H1 (cell line): Measurements from ENCODE around the gene NRN1L. TPM values are rescaled to one million over a fixed set of nuclear protein-coding genes. Genes with fewer than 3 reads are reported as not detected.

ENCODE experiments used
- CTCF ChIA-PET: fragments of 300-600 bp; sonication (Branson Sonifier 250); formaldehyde crosslinking; loops from one replicate; lab custom pipeline; 2021; ENCODE audit not compliant: partially characterized antibody; lab: Charles Lee
- POLR2A ChIA-PET: fragments of 300-600 bp; sonication (Branson Sonifier 250); formaldehyde crosslinking; loops from one replicate; lab custom pipeline; 2021; ENCODE audit warnings: inconsistent platforms; ENCODE audit not compliant: partially characterized antibody; lab: Charles Lee
- DNase-seq, 2 experiments: peaks; one replicate each; pipeline versions ENCODE4 v3.0.0 to v3.0.0-alpha.2; 2010 to 2022; ENCODE audit warnings: low spot score in 2 of 2, low read depth in 1 of 2, mixed read lengths in 1 of 2
- FAIRE-seq: peaks from 2 replicates; lab custom pipeline; 2011; peaks lifted over from hg19 to GRCh38; lab: Jason Lieb, UNC
- H2AFZ ChIP-seq: 2 replicates; pipeline ENCODE4 v1.8.1; 2012; ENCODE audit warnings: low read length, inconsistent platforms
- H2AK5ac ChIP-seq: 2 replicates; pipeline ENCODE4 v1.6.1; 2013; ENCODE audit warnings: low read depth, low read length
- H2BK120ac ChIP-seq: replicated peaks from 2 replicates; pipeline ENCODE3; 2013; ENCODE audit warnings: low read depth, low read length, inconsistent platforms
- H2BK12ac ChIP-seq: 2 replicates; pipeline ENCODE4 v1.6.1; 2013; ENCODE audit warnings: low read depth, low read length
- H2BK15ac ChIP-seq: 2 replicates; pipeline ENCODE4 v1.6.1; 2013; ENCODE audit warnings: low read length
- H2BK20ac ChIP-seq: 2 replicates; pipeline ENCODE4 v1.6.1; 2013; ENCODE audit warnings: low read length
- H2BK5ac ChIP-seq: 2 replicates; pipeline ENCODE4 v1.6.1; 2013; ENCODE audit warnings: low read depth, low read length
- H3K14ac ChIP-seq: 2 replicates; pipeline ENCODE4 v1.6.1; 2013; ENCODE audit warnings: inconsistent platforms; ENCODE audit not compliant: insufficient read length
- H3K18ac ChIP-seq: 2 replicates; pipeline ENCODE4 v1.6.1; 2013; ENCODE audit warnings: low read length; ENCODE audit errors: extremely low read depth
- H3K23ac ChIP-seq: 2 replicates; pipeline ENCODE4 v1.6.1; 2013; ENCODE audit warnings: inconsistent platforms; ENCODE audit not compliant: insufficient read length
- H3K23me2 ChIP-seq: 2 replicates; pipeline ENCODE4 v1.6.1; 2013; ENCODE audit warnings: low read depth, low read length
- H3K27ac ChIP-seq: 2 replicates; pipeline ENCODE4 v1.6.1; 2011; ENCODE audit warnings: low read depth, low read length, inconsistent platforms
- H3K27me3 ChIP-seq, 4 experiments: replicated peaks in 1 of 4; 1 replicate in 1 of 4; 2 replicates in 3 of 4; pipeline versions ENCODE4 v1.6.1 to v1.8.1; 2011 to 2013; ENCODE audit warnings: low read length in 3 of 4, mild to moderate bottlenecking in 3 of 4, inconsistent platforms in 2 of 4, mixed read lengths in 2 of 4, moderate library complexity in 1 of 4; ENCODE audit not compliant: control insufficient read depth in 3 of 4, insufficient read depth in 3 of 4; ENCODE audit errors: extremely low read depth in 1 of 4
- H3K36me3 ChIP-seq, 4 experiments: 2 replicates each; pipeline versions ENCODE4 v1.6.1 to v1.8.1; 2011 to 2013; ENCODE audit warnings: mild to moderate bottlenecking in 4 of 4, low read length in 3 of 4, moderate library complexity in 2 of 4, control low read depth in 1 of 4, inconsistent platforms in 1 of 4; ENCODE audit not compliant: insufficient read depth in 4 of 4, control insufficient read depth in 2 of 4
- H3K4ac ChIP-seq: replicated peaks from 2 replicates; pipeline ENCODE3; 2013; ENCODE audit warnings: low read length, low read depth, mixed read lengths, inconsistent platforms; ENCODE audit not compliant: insufficient read length
- H3K4me1 ChIP-seq, 4 experiments: replicated peaks in 1 of 4; 1 replicate in 1 of 4; 2 replicates in 3 of 4; pipeline versions ENCODE4 v1.6.1 to v1.8.1; 2011 to 2013; ENCODE audit warnings: low read length in 3 of 4, inconsistent platforms in 2 of 4, mixed read lengths in 1 of 4; ENCODE audit not compliant: insufficient read depth in 4 of 4, control insufficient read depth in 3 of 4
- H3K4me2 ChIP-seq, 2 experiments: 2 replicates each; pipeline versions ENCODE4 v1.6.1 to v1.8.1; 2011 to 2013; ENCODE audit warnings: low read depth in 2 of 2, low read length in 2 of 2, control low read depth in 1 of 2, inconsistent platforms in 1 of 2, mild to moderate bottlenecking in 1 of 2; ENCODE audit not compliant: insufficient read depth in 1 of 2
- H3K4me3 ChIP-seq, 4 experiments: fragments of 200-600, 300-600 bp in 1 of 4; sonication (generic), shearing (Covaris generic), sonication (Bioruptor Twin) in 1 of 4; 2 replicates each; pipeline versions ENCODE4 v1.5.1 to v1.8.1; 2011 to 2016; ENCODE audit warnings: low read length in 4 of 4, low read depth in 3 of 4, control low read depth in 2 of 4, inconsistent platforms in 2 of 4, mild to moderate bottlenecking in 2 of 4, mixed read lengths in 1 of 4, moderate library complexity in 1 of 4; ENCODE audit not compliant: insufficient read depth in 2 of 4; ENCODE audit errors: extremely low read depth in 1 of 4
- H3K56ac ChIP-seq: replicated peaks from 2 replicates; pipeline ENCODE3; 2013; ENCODE audit warnings: low read depth, mild to moderate bottlenecking, mixed read lengths, low read length, inconsistent platforms; ENCODE audit not compliant: insufficient read length
- H3K79me1 ChIP-seq: 2 replicates; pipeline ENCODE4 v1.6.1; 2013; ENCODE audit warnings: low read depth, low read length, control low read depth
- H3K79me2 ChIP-seq, 2 experiments: 2 replicates each; pipeline versions ENCODE4 v1.6.1 to v1.8.1; 2012 to 2013; ENCODE audit warnings: low read length in 2 of 2, mild to moderate bottlenecking in 2 of 2, inconsistent platforms in 1 of 2; ENCODE audit not compliant: insufficient read depth in 2 of 2, control insufficient read depth in 1 of 2
- H3K9ac ChIP-seq, 4 experiments: replicated peaks in 1 of 4; 1 replicate in 1 of 4; 2 replicates in 3 of 4; pipeline versions ENCODE4 v1.6.1 to v1.8.1; 2011 to 2013; ENCODE audit warnings: low read depth in 3 of 4, low read length in 3 of 4, control low read depth in 2 of 4, mild to moderate bottlenecking in 2 of 4, moderate library complexity in 2 of 4, inconsistent platforms in 1 of 4; ENCODE audit errors: extremely low read depth in 1 of 4
- H3K9me3 ChIP-seq, 2 experiments: 2 replicates each; pipeline versions ENCODE4 v1.6.1 to v1.8.1; 2012 to 2013; ENCODE audit warnings: mild to moderate bottlenecking in 2 of 2, moderate library complexity in 2 of 2, control low read depth in 1 of 2, inconsistent platforms in 1 of 2, low read depth in 1 of 2, low read length in 1 of 2, mixed read lengths in 1 of 2; ENCODE audit not compliant: insufficient read depth in 2 of 2
- H4K20me1 ChIP-seq, 2 experiments: replicated peaks in 1 of 2; 2 replicates each; pipeline versions ENCODE3 to v1.8.1; 2011 to 2013; ENCODE audit warnings: inconsistent platforms in 2 of 2, low read length in 2 of 2, mild to moderate bottlenecking in 1 of 2; ENCODE audit not compliant: insufficient read depth in 2 of 2, control insufficient read depth in 1 of 2
- H4K5ac ChIP-seq: 2 replicates; pipeline ENCODE4 v1.6.1; 2013; ENCODE audit warnings: low read length, low read depth, mixed read lengths, inconsistent platforms; ENCODE audit not compliant: insufficient read length
- H4K8ac ChIP-seq: 2 replicates; pipeline ENCODE4 v1.8.0; 2013; ENCODE audit warnings: mild to moderate bottlenecking, moderate library complexity, low read length, inconsistent platforms; ENCODE audit not compliant: insufficient read depth; ENCODE audit errors: extremely low read depth
- H4K91ac ChIP-seq: replicated peaks from 2 replicates; pipeline ENCODE3; 2013; ENCODE audit warnings: low read length, mixed read lengths, inconsistent platforms; ENCODE audit not compliant: insufficient read length
- CEBPB ChIP-seq: IDR thresholded peaks from 2 replicates; pipeline ENCODE4 v1.6.1; 2012; ENCODE audit warnings: low read depth, low read length
- KDM1A ChIP-seq: fragments of 200-600, 300-600 bp; sonication (generic); IDR thresholded peaks from 2 replicates; pipeline ENCODE4 v1.7.1; 2016; ENCODE audit warnings: mild to moderate bottlenecking, low read length, borderline replicate concordance
- KDM5A ChIP-seq: fragments of 200-600 bp; IDR thresholded peaks from 2 replicates; pipeline ENCODE4 v1.7.1; 2012; ENCODE audit warnings: mild to moderate bottlenecking, low read length, inconsistent platforms, mixed read lengths
- PHF8 ChIP-seq: fragments of 200-600 bp; sonication (generic); conservative IDR thresholded peaks from 2 replicates; pipeline ENCODE4 v1.7.1; 2012; ENCODE audit warnings: low read depth, mild to moderate bottlenecking, inconsistent platforms, low read length, moderate library complexity
- POLR2AphosphoS5 ChIP-seq: IDR thresholded peaks from 2 replicates; pipeline ENCODE4 v1.6.1; 2011; ENCODE audit warnings: low read depth, low read length
- RXRA ChIP-seq: IDR thresholded peaks from 2 replicates; pipeline ENCODE4 v1.6.1; 2011; ENCODE audit warnings: low read depth, mild to moderate bottlenecking, low read length, moderate library complexity; ENCODE audit not compliant: insufficient read depth
- SP1 ChIP-seq: IDR thresholded peaks from 2 replicates; pipeline ENCODE4 v1.6.1; 2011; ENCODE audit warnings: low read depth, low read length
- SP4 ChIP-seq: IDR thresholded peaks from 2 replicates; pipeline ENCODE4 v1.6.1; 2012; ENCODE audit warnings: low read length, inconsistent platforms
- TAF1 ChIP-seq: IDR thresholded peaks from 2 replicates; pipeline ENCODE4 v1.6.1; 2011; ENCODE audit warnings: mild to moderate bottlenecking, low read depth, low read length
- TCF12 ChIP-seq: IDR thresholded peaks from 2 replicates; pipeline ENCODE4 v1.6.1; 2011; ENCODE audit warnings: low read depth, mild to moderate bottlenecking, low read length
- TEAD4 ChIP-seq: IDR thresholded peaks from 2 replicates; pipeline ENCODE4 v1.6.1; 2012; ENCODE audit warnings: low read depth, low read length, inconsistent platforms, mixed read lengths
- WGBS, 2 experiments: shearing (Covaris generic) in 1 of 2; methylation state at CpG; one replicate each; pipeline versions ENCODE4 v1.1.6 to v1.1.7; 2013 to 2015; ENCODE audit warnings: low lambda C conversion rate in 2 of 2, mixed read lengths in 2 of 2, inconsistent platforms in 1 of 2, low coverage in 1 of 2, missing lambda C conversion rate in 1 of 2; ENCODE audit not compliant: insufficient replicate concordance in 2 of 2, insufficient coverage in 1 of 2, insufficient read length in 1 of 2; ENCODE audit errors: extremely low coverage in 1 of 2, missing lambda C conversion rate in 1 of 2; 5-methylcytosine and 5-hydroxymethylcytosine counted together
- polyA plus RNA-seq, 7 experiments: library from polyadenylated mRNA; depleted of rRNA in 3 of 7; stranded (reverse) in 5 of 7; unstranded in 2 of 7; fragments of >200 nt in 5 of 7; fragments of 200-250 nt in 2 of 7; gene quantifications; 1 replicate in 5 of 7; 2 replicates in 1 of 7; 4 replicates in 1 of 7; pipeline versions ENCODE4 v1.2.1 to v1.2.3, GENCODE V29; 2011 to 2013; ENCODE audit warnings: missing spikeins in 2 of 7, mixed read lengths in 2 of 7
- total RNA-seq: library from RNA; stranded (reverse); fragmentation: NEBNext Ultra II Directional; extraction: Animal tissue kit (Norgen Biotek cat#: 25700); gene quantifications from 2 replicates; pipeline ENCODE4 v1.2.1, GENCODE V29; 2021

NRN1L gene
- total and polyA plus RNA-seq, 2 of the 8 experiments (the other 6 are each of a cell fraction or from before 2014, with no cell fraction given): 4.1 to 35.2 TPM

DNA sequence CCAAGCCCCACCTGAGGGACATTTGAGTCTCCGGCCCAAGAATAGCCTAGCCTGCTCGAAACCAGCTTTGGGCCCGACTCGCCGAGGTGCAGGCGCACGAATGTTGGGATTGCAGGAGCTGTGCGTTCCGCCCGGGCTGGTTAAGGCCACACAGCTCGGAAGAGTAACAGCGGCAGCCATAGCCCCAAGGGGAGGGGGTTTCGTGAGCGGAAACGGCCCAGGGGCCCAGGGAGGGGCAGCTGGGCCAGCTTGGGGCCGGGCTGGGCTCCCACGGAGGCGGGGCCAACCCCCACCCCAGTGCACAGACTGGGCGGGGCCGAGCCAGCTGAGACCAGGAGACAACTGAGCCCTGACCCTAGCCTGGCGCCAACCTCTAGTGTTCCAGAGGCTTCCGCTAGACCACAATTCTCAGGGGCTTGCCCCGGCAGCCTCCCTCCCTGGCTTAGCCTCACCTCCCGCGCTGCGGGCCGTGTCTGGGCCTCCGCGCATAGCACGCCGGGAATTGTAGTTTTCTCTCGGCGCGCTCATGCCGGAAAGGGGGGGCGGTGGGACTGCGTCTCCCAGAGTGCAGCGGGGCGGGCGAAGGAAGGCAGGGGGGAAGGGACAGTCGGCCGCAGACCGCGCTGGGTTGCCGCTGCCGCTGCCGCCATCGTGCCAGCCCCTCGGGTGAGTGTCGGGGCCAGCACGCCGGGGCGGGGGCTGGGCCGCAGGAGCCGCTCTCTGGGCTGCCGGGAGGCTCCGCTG lies 38.2 kb upstream of the NRN1L start, which contains the start of gene NUTF2:
Gene NUTF2, plus strand, starts transcription at position 614 of the 744 bp plus-strand sequence. CDS start 18,198 bp downstream, outside the sequence.
- WGBS, 2 experiments: 2% methylated on average over 29 of the region's 57 CpGs; no CpG with 5 or more reads in 1 of the 2 experiments
- Histone ChIP-seq H3K56ac (peak within 1 kb of the TSS; percentile 83), H2AFZ (no peak within 1 kb of the TSS), H2BK15ac (no peak within 1 kb of the TSS), H4K8ac (peak within 1 kb of the TSS; percentile 95), H3K4me3 (peak within 1 kb of the TSS; percentile 91 to 95 (median 93)), H4K91ac (peak within 1 kb of the TSS; percentile 52), H3K4me2 (peak within 1 kb of the TSS; percentile 90 to 94), H3K27ac (peak within 1 kb of the TSS; percentile 84), H3K36me3 (peaks cover 0 to 4% (median 0%) of the 10 kb centered on the region in 4 experiments; a peak in 2 of 8 replicates), H4K5ac (peak within 1 kb of the TSS; percentile 82), H3K4me1 (peaks cover 7 to 28% (median 15%) of the 10 kb centered on the region in 4 experiments), H2AK5ac (peak within 1 kb of the TSS; percentile 61; the same call in 1 of the 2 replicates), H3K4ac (peak within 1 kb of the TSS; percentile 87), H3K9me3 (no peaks in the 10 kb centered on the region), H3K18ac (peak within 1 kb of the TSS; percentile 93), H4K20me1 (peaks cover 19 to 24% of the 10 kb centered on the region in 2 experiments), H3K23me2 (peaks cover 22% of the 10 kb centered on the region), H2BK5ac (peak within 1 kb of the TSS; percentile 75; the same call in 1 of the 2 replicates), H3K79me2 (peaks cover 16 to 67% of the 10 kb centered on the region in 2 experiments), H2BK120ac (peak within 1 kb of the TSS; percentile 40), H3K14ac (no peak within 1 kb of the TSS), H3K27me3 (no peaks in the 10 kb centered on the region), H3K79me1 (peaks cover 14% of the 10 kb centered on the region), H2BK20ac (no peak within 1 kb of the TSS), H3K23ac (no peak within 1 kb of the TSS), H2BK12ac (peak within 1 kb of the TSS; percentile 13; the same call in 1 of the 2 replicates), H3K9ac (peak within 1 kb of the TSS; percentile 78 to 96 (median 92))
- FAIRE-seq: no peak
- POLR2A ChIA-PET: interaction anchor here (0.6 to 11.7 kb wide), 14 partner anchors 9 to 349 kb away, joined by 3 to 100 read pairs (median 5); partner anchors contain the start of genes EDC4, PSKH1, RANBP10 and TSNAXIP1
- CTCF ChIA-PET: interaction anchor here (0.6 to 10.2 kb wide), 11 partner anchors 10 to 184 kb away, joined by 3 to 123 read pairs (median 4); no protein-coding TSS in a partner anchor
- DNase-seq: peak; percentile 92 to 98
- peak; percentile 76; the same call in 1 of the 2 replicates for TF ChIP-seq SP4
- TF ChIP-seq CEBPB: no peak
- peak; percentile 54; the same call in 1 of the 2 replicates for TF ChIP-seq SP1
- TF ChIP-seq POLR2AphosphoS5: peak; percentile 92; the same call in 1 of the 2 replicates
- 0 out of 2 replicates have a peak, but pooled peaks have one; percentile 24 for TF ChIP-seq RXRA
- TF ChIP-seq TEAD4: peak; percentile 46; the same call in 1 of the 2 replicates
- TF ChIP-seq KDM1A: peak; percentile 74; the same call in 1 of the 2 replicates
- TF ChIP-seq PHF8: peak; percentile 81; the same call in 1 of the 2 replicates
- peak; percentile 55; the same call in 1 of the 2 replicates for TF ChIP-seq KDM5A
- TF ChIP-seq TAF1: peak; percentile 91
- TF ChIP-seq TCF12: peak; percentile 66; the same call in 1 of the 2 replicates
